Erythroblast (primary cell): ENCODE measurements around the gene TMEM258.
A peak's percentile ranks its signal among the peaks of the same experiment; 100 is the strongest.

ENCODE experiments used
- GATA1 ChIP-seq: IDR thresholded peaks from 2 replicates; pipeline ENCODE4 v1.6.1; 2011; ENCODE audit warnings: low read depth, mild to moderate bottlenecking, control low read depth, low read length, moderate library complexity
- POLR2A ChIP-seq: IDR thresholded peaks from 2 replicates; pipeline ENCODE4 v1.6.1; 2011; ENCODE audit warnings: mild to moderate bottlenecking, low read length

GRCh38 chr11:61800331-61801281, 8.2 kb upstream of the TMEM258 start:
- peak; percentile 8 for TF ChIP-seq POLR2A
- TF ChIP-seq GATA1 = no peak
